ENCODE results near the gene ST8SIA4. TPM values are rescaled to one million over a fixed set of nuclear protein-coding genes. Genes with fewer than 3 reads are reported as not detected.
A peak's percentile ranks its signal among the peaks of the same experiment; 100 is the strongest.

Gene ST8SIA4
- total RNA-seq, 1 donor from 2014 or later, result 6.3 TPM

DNA sequence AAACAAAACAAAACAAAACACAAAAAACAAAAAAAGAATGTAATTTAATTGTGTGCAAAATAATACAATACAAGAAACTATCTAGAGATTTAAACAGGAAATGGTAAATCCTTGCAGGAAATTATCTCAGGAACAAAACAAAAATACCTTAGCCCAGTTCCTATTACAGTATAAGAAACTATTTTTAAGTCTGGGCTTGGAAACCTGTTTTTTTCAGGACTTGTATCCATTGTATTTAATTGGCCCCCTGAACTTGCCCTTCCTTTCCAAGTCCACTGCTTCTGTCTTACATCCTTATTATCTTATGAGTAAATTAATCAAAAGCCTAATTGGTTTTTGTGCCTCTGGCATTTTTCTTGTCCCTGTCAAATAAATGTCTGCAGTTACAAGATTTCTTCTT is 48.5 kb downstream of the ST8SIA4 start:
- Histone ChIP-seq H3K4me3 (ENCODE audit: low read length in 3 of 3) (no peak overlapping the region), H3K27me3 (ENCODE audit: control insufficient read depth in 3 of 3, insufficient read depth in 3 of 3, low read length in 3 of 3) (no peaks in the 10 kb centered on the region), H3K4me1 (ENCODE audit: control insufficient read depth in 3 of 3, insufficient read depth in 3 of 3, low read length in 3 of 3) (peaks cover 0 to 4% (median 0%) of the 10 kb centered on the region in 3 donors), H3K9ac (ENCODE audit: low read depth in 1 of 3, low read length in 3 of 3) (no peak overlapping the region), H3K36me3 (ENCODE audit: control insufficient read depth in 3 of 3, insufficient read depth in 3 of 3, low read length in 3 of 3) (no peaks in the 10 kb centered on the region), H3K27ac (ENCODE audit: low read depth, low read length) (peak overlapping the region; percentile 23), H3K9me3 (ENCODE audit: control insufficient read depth in 3 of 3, low read length in 3 of 3) (no peaks in the 10 kb centered on the region)

DNA sequence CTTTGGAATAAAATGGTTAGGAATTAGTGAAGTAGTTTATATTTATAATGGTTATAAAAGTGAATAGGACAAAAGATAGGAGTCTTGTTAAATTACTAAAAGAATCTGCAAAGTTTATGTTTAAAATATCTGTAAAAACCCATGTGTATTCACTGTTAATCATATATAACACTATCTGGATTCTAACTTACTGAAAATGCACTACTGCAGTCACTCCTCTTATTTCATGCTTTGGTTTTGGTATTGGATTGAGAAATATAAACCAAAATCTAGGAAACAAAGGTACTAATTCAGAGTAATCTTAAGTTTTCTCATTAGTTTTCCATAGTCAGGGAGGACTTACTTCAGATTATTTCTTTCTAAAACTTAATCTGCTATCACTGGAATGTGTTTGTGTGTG is 49.5 kb downstream of the ST8SIA4 start:
- Histone ChIP-seq H3K27me3 (ENCODE audit: control insufficient read depth in 3 of 3, insufficient read depth in 3 of 3, low read length in 3 of 3) (no peaks in the 10 kb centered on the region), H3K27ac (ENCODE audit: low read depth, low read length) (no peak overlapping the region), H3K4me3 (ENCODE audit: low read length in 3 of 3) (no peak overlapping the region), H3K36me3 (ENCODE audit: control insufficient read depth in 3 of 3, insufficient read depth in 3 of 3, low read length in 3 of 3) (no peaks in the 10 kb centered on the region), H3K9ac (ENCODE audit: low read depth in 1 of 3, low read length in 3 of 3) (no peak overlapping the region), H3K9me3 (ENCODE audit: control insufficient read depth in 3 of 3, low read length in 3 of 3) (no peaks in the 10 kb centered on the region), H3K4me1 (ENCODE audit: control insufficient read depth in 3 of 3, insufficient read depth in 3 of 3, low read length in 3 of 3) (peaks cover 0 to 4% (median 0%) of the 10 kb centered on the region in 3 donors)

DNA sequence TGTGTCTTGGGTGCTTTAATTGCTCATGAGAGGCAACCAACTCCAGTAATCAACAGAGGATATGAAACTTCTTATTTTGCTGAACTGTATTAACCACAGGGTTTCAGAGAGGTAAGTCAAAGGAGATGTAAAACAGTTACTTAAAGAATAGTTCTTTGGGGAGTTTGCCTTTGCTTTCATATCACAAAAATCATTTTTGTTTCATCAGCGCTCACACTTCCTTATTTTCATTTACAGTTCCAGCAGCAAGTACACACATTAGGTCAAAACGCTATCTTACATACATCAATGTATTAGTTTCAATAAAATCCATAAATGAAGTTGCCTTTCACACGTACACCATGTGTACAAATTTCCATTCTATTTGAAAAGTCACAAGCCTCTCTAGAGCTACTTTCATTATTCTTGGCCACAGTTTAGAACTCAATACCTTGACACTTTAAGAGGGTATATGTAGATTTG is 50.1 kb downstream of the ST8SIA4 start:
- no peak overlapping the region for H3K27ac ChIP-seq (ENCODE audit: low read depth, low read length)

DNA sequence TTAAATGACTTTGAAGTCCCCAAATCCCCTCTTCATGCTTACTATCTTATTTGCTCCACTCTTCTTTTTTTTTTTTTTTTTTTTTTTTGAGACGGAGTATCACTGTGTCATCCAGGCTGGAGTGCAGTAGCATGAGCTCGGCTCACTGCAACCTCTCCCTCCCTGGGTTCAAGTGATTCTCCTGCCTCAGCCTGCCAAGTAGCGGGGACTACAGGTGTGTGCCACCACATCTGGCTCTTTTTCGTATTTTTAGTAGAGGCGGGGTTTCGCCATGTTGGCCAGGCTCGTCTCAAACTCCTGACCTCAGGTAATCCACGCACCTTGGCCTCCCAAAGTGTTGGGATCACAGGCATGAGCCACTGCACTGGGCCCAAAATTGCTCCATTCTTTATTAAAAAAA is 51.0 kb downstream of the ST8SIA4 start:
- no peak overlapping the region for H3K9ac ChIP-seq (ENCODE audit: low read depth in 1 of 3, low read length in 3 of 3)
- no peaks in the 10 kb centered on the region for H3K27me3 ChIP-seq (ENCODE audit: control insufficient read depth in 3 of 3, insufficient read depth in 3 of 3, low read length in 3 of 3)
- H3K9me3 ChIP-seq (ENCODE audit: control insufficient read depth in 3 of 3, low read length in 3 of 3), result no peaks in the 10 kb centered on the region
- H3K4me3 ChIP-seq (ENCODE audit: low read length in 3 of 3), result no peak overlapping the region
- no peaks in the 10 kb centered on the region for H3K36me3 ChIP-seq (ENCODE audit: control insufficient read depth in 3 of 3, insufficient read depth in 3 of 3, low read length in 3 of 3)
- peaks cover 0 to 4% (median 0%) of the 10 kb centered on the region in 3 donors for H3K4me1 ChIP-seq (ENCODE audit: control insufficient read depth in 3 of 3, insufficient read depth in 3 of 3, low read length in 3 of 3)
- no peak overlapping the region for H3K27ac ChIP-seq (ENCODE audit: low read depth, low read length)

More for the DNA sequence above, 50.1 kb downstream of the ST8SIA4 start:
- no peaks in the 10 kb centered on the region for H3K9me3 ChIP-seq (ENCODE audit: control insufficient read depth in 3 of 3, low read length in 3 of 3)
- H3K27me3 ChIP-seq (ENCODE audit: control insufficient read depth in 3 of 3, insufficient read depth in 3 of 3, low read length in 3 of 3), result no peaks in the 10 kb centered on the region
- H3K4me3 ChIP-seq (ENCODE audit: low read length in 3 of 3), result no peak overlapping the region
- peaks cover 0 to 4% (median 0%) of the 10 kb centered on the region in 3 donors for H3K4me1 ChIP-seq (ENCODE audit: control insufficient read depth in 3 of 3, insufficient read depth in 3 of 3, low read length in 3 of 3)
- no peak overlapping the region for H3K9ac ChIP-seq (ENCODE audit: low read depth in 1 of 3, low read length in 3 of 3)
- H3K36me3 ChIP-seq (ENCODE audit: control insufficient read depth in 3 of 3, insufficient read depth in 3 of 3, low read length in 3 of 3), result no peaks in the 10 kb centered on the region

DNA sequence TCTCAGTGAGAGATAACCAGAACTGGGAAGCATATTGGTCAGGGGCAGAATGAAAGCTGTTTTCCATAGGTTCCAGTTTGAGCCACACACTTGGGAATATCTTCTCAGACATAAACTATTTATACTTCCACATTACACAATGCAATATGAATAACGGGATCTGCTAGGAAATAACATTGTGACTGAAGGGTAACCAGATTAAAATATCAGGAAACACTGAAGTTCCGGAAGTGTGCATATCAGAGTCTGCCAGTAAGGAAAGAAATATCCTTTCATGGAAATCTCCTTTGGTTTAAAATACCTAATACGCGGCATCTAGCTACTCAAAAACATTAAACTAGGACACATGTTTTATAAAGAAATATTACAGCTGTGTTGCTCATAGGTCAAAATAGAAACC is 56.3 kb downstream of the ST8SIA4 start:
- H3K9ac ChIP-seq (ENCODE audit: low read depth in 1 of 3, low read length in 3 of 3), result no peak overlapping the region
- H3K27ac ChIP-seq (ENCODE audit: low read depth, low read length), result peak overlapping the region; percentile 61
- no peaks in the 10 kb centered on the region for H3K27me3 ChIP-seq (ENCODE audit: control insufficient read depth in 3 of 3, insufficient read depth in 3 of 3, low read length in 3 of 3)
- H3K9me3 ChIP-seq (ENCODE audit: control insufficient read depth in 3 of 3, low read length in 3 of 3), result no peaks in the 10 kb centered on the region
- H3K4me1 ChIP-seq (ENCODE audit: control insufficient read depth in 3 of 3, insufficient read depth in 3 of 3, low read length in 3 of 3), result peaks cover 0 to 2% (median 0%) of the 10 kb centered on the region in 3 donors
- no peaks in the 10 kb centered on the region for H3K36me3 ChIP-seq (ENCODE audit: control insufficient read depth in 3 of 3, insufficient read depth in 3 of 3, low read length in 3 of 3)
- no peak overlapping the region for H3K4me3 ChIP-seq (ENCODE audit: low read length in 3 of 3)

DNA sequence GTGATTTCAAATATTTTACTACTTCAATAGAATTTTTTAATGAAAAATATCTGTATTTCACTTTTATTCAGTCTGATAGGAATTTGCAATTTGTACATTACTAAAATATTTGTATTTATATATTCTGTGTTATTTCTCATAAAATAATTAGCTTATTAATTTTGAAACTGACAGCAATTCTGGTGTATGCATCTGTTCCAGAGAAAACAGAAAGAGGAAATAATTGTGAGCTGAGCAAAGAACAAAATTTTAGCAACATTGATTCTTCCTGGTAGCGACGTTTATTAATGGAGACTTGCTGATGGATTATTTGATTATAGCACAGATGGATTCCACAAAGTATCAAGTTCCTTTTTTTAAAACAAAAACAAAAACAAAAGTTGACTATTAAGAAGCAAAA is 61.0 kb downstream of the ST8SIA4 start:
- no peaks in the 10 kb centered on the region for H3K27me3 ChIP-seq (ENCODE audit: control insufficient read depth in 3 of 3, insufficient read depth in 3 of 3, low read length in 3 of 3)
- no peaks in the 10 kb centered on the region for H3K9me3 ChIP-seq (ENCODE audit: control insufficient read depth in 3 of 3, low read length in 3 of 3)
- H3K9ac ChIP-seq (ENCODE audit: low read depth in 1 of 3, low read length in 3 of 3), result no peak overlapping the region
- H3K27ac ChIP-seq (ENCODE audit: low read depth, low read length), result no peak overlapping the region
- no peak overlapping the region for H3K4me3 ChIP-seq (ENCODE audit: low read length in 3 of 3)
- H3K36me3 ChIP-seq (ENCODE audit: control insufficient read depth in 3 of 3, insufficient read depth in 3 of 3, low read length in 3 of 3), result no peaks in the 10 kb centered on the region
- H3K4me1 ChIP-seq (ENCODE audit: control insufficient read depth in 3 of 3, insufficient read depth in 3 of 3, low read length in 3 of 3), result peaks cover 0 to 2% (median 0%) of the 10 kb centered on the region in 3 donors

DNA sequence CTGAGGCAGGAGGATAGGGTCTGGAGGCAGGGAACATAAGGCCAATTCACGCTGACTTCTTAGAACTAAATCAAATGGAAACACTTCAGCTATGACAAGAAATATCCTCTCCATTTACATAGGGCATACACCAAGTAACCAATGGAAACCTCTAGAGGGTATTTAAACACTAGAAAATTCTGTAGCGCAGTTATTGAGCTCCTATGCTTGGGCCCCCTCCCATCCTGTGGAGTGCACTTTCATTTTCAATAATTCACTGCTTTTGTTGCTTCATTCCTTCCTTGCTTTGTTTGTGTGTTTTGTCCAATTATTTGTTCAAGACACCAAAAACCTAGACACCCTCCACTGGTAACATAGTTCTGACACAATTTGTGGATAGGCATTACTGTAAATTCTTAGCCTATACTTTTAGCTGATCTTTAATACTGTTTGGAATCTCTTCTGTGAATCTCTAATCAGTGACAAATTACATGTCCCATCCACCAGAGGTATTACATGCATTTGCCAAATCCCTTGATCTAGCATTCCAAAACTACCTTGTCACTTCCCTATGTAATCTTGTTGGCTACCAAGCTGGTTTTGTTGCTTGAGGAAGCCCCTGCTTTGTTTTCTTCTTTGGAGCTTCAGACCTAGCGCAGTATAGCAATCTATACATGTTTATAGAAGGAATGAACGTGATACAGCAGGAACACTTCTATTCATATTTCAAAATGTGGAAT is 61.6 kb downstream of the ST8SIA4 start:
- no peak overlapping the region for H3K9ac ChIP-seq (ENCODE audit: low read depth in 1 of 3, low read length in 3 of 3)
- H3K27ac ChIP-seq (ENCODE audit: low read depth, low read length), result peak overlapping the region; percentile 36
- H3K27me3 ChIP-seq (ENCODE audit: control insufficient read depth in 3 of 3, insufficient read depth in 3 of 3, low read length in 3 of 3), result no peaks in the 10 kb centered on the region
- H3K4me1 ChIP-seq (ENCODE audit: control insufficient read depth in 3 of 3, insufficient read depth in 3 of 3, low read length in 3 of 3), result peaks cover 0 to 2% (median 0%) of the 10 kb centered on the region in 3 donors
- H3K36me3 ChIP-seq (ENCODE audit: control insufficient read depth in 3 of 3, insufficient read depth in 3 of 3, low read length in 3 of 3), result no peaks in the 10 kb centered on the region
- H3K9me3 ChIP-seq (ENCODE audit: control insufficient read depth in 3 of 3, low read length in 3 of 3), result no peaks in the 10 kb centered on the region
- H3K4me3 ChIP-seq (ENCODE audit: low read length in 3 of 3), result no peak overlapping the region

DNA sequence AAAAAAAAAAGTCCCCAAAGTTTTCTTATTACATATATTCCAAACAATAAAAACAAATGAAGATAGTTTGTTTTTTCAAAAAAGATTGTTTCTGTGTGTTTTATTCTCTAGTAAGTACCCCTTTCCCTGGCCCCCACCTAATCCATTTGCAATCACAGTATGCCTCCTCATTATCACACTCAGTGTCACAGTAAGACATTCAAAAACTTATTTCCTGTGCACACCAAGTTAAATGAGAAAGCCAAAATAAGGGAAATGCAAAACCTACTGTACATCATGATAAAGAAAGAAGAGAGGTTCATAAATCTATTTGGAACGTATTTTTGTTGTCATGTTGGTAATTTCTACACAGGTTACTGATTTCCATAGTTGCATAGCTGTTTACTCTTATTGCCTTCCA is 62.3 kb downstream of the ST8SIA4 start:
- H3K27ac ChIP-seq (ENCODE audit: low read depth, low read length), result no peak overlapping the region
- no peaks in the 10 kb centered on the region for H3K27me3 ChIP-seq (ENCODE audit: control insufficient read depth in 3 of 3, insufficient read depth in 3 of 3, low read length in 3 of 3)
- H3K9ac ChIP-seq (ENCODE audit: low read depth in 1 of 3, low read length in 3 of 3), result no peak overlapping the region
- H3K4me3 ChIP-seq (ENCODE audit: low read length in 3 of 3), result no peak overlapping the region
- H3K4me1 ChIP-seq (ENCODE audit: control insufficient read depth in 3 of 3, insufficient read depth in 3 of 3, low read length in 3 of 3), result no peaks in the 10 kb centered on the region
- H3K36me3 ChIP-seq (ENCODE audit: control insufficient read depth in 3 of 3, insufficient read depth in 3 of 3, low read length in 3 of 3), result no peaks in the 10 kb centered on the region
- H3K9me3 ChIP-seq (ENCODE audit: control insufficient read depth in 3 of 3, low read length in 3 of 3), result no peaks in the 10 kb centered on the region

DNA sequence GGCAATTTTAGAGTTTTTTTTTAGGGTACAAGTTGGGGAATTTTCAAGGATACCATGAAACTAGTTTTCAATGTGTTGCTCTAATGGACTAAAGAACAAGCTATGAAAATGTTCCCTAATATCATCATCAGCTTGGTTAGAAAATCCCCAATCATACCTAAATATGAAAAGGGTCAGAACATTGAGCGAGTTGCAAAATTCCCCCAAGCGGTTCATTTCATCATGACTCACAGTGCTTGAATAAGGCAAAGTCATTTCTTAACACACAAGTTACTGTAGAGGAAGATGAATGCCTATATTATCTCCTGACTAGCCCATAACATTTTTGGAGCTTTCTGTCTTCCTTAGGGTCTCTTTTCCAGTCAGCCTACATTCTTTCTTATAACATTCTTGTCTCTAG is 62.7 kb downstream of the ST8SIA4 start:
- Histone ChIP-seq H3K9me3 (ENCODE audit: control insufficient read depth in 3 of 3, low read length in 3 of 3) (no peaks in the 10 kb centered on the region), H3K9ac (ENCODE audit: low read depth in 1 of 3, low read length in 3 of 3) (no peak overlapping the region), H3K4me1 (ENCODE audit: control insufficient read depth in 3 of 3, insufficient read depth in 3 of 3, low read length in 3 of 3) (no peaks in the 10 kb centered on the region), H3K27ac (ENCODE audit: low read depth, low read length) (no peak overlapping the region), H3K27me3 (ENCODE audit: control insufficient read depth in 3 of 3, insufficient read depth in 3 of 3, low read length in 3 of 3) (no peaks in the 10 kb centered on the region), H3K4me3 (ENCODE audit: low read length in 3 of 3) (no peak overlapping the region), H3K36me3 (ENCODE audit: control insufficient read depth in 3 of 3, insufficient read depth in 3 of 3, low read length in 3 of 3) (no peaks in the 10 kb centered on the region)

DNA sequence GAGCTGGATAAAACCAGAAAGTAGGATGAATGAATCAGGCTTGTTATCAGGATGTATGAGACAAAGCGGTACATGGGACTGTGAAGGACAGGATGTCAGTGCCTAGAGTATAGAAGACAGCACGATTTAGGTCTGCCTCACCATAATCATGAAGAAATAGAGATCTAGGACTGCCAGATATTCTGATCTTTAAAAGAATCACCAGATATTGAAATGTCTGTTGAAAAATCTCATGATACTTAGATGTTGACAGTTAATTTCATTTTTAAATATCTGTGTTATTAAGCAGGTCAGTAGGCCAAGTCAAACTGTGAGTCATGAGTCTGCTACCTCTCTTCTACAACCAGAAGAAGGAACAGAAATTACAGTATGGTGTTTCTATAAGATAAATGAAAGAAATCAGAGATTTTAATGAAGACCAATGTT is 65.0 kb downstream of the ST8SIA4 start:
- no peaks in the 10 kb centered on the region for H3K36me3 ChIP-seq (ENCODE audit: control insufficient read depth in 3 of 3, insufficient read depth in 3 of 3, low read length in 3 of 3)
- H3K9ac ChIP-seq (ENCODE audit: low read depth in 1 of 3, low read length in 3 of 3), result no peak overlapping the region
- no peaks in the 10 kb centered on the region for H3K4me1 ChIP-seq (ENCODE audit: control insufficient read depth in 3 of 3, insufficient read depth in 3 of 3, low read length in 3 of 3)
- H3K27me3 ChIP-seq (ENCODE audit: control insufficient read depth in 3 of 3, insufficient read depth in 3 of 3, low read length in 3 of 3), result no peaks in the 10 kb centered on the region
- H3K27ac ChIP-seq (ENCODE audit: low read depth, low read length), result no peak overlapping the region
- no peaks in the 10 kb centered on the region for H3K9me3 ChIP-seq (ENCODE audit: control insufficient read depth in 3 of 3, low read length in 3 of 3)
- no peak overlapping the region for H3K4me3 ChIP-seq (ENCODE audit: low read length in 3 of 3)
